ENCODE results near the gene TAF1D. TPM values are rescaled to one million over a fixed set of nuclear protein-coding genes. Genes with fewer than 3 reads are reported as not detected.
"Not testable (repeated sequence)": the region's sequence is repeated elsewhere in the genome, so short reads cannot be mapped to it uniquely, and the experiment has no call there.

TAF1D gene
- total RNA-seq, 4 donors from 2014 or later = 28.3 to 114 (median 58.1) TPM

DNA sequence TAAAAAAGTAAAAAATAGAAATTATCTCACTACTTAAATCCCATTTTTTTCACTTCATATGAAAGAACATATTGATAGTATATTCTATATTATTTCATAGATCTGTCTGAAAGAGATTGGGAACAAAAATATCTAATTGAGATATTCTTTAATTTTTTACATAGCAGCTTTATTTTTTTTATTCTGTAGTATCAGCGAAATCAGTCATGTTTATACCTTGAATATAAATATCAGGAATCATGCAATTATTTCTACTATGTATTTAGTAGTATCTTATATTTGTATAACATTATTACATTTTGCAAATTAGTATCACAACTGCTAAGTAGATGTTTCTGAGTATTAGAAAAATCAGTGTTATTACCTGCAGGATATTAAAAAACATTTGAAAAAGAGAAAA is 20.6 kb upstream of the TAF1D start:
- H3K36me3 ChIP-seq = peaks cover 0 to 86% of the 10 kb centered on the region in 2 donors
- TF ChIP-seq POLR2A (IDR thresholded peaks at IDR 0.05) = no peak
- no peak for TF ChIP-seq POLR2AphosphoS5 (IDR thresholded peaks at IDR 0.05)
- TF ChIP-seq EP300 (IDR thresholded peaks at IDR 0.05) = no peak
- 85 to 94% methylated on average over 1 of the region's 1 CpG for WGBS, 2 donors (ENCODE audit: low coverage in 1 of 2)

DNA sequence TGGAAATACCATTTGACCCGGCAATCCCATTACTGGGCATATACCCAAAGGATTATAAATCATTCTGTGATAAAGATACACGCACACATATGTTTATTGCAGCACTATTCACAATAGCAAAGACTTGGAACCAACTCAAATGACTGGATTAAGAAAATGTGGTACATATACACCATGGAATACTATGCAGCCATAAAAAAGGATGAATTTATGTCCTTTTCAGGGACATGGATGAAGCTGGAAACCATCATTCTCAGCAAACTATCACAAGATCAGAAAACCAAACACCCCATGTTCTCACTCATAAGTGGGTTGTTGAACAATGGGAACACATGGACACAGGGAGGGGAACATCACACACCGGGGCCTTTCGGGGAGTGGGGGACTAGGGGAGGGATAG is 17.8 kb upstream of the TAF1D start:
- WGBS, 2 donors (ENCODE audit: low coverage in 1 of 2) = 78 to 92% methylated on average over 3 of the region's 4 CpGs
- H3K27ac ChIP-seq, H3K4me1 ChIP-seq, ATAC-seq, H3K4me3 ChIP-seq, H3K27me3 ChIP-seq, H3K9me3 ChIP-seq: not testable (repeated sequence)
- peaks cover 0 to 99% of the 10 kb centered on the region in 2 donors for H3K36me3 ChIP-seq

More for the DNA sequence above, 20.6 kb upstream of the TAF1D start:
- no peaks in the 10 kb centered on the region for H3K27me3 ChIP-seq
- H3K4me1 ChIP-seq = no peaks in the 10 kb centered on the region
- no peak overlapping the region for H3K4me3 ChIP-seq
- ATAC-seq = no peak
- no peak overlapping the region for H3K27ac ChIP-seq
- H3K9me3 ChIP-seq = no peaks in the 10 kb centered on the region

DNA sequence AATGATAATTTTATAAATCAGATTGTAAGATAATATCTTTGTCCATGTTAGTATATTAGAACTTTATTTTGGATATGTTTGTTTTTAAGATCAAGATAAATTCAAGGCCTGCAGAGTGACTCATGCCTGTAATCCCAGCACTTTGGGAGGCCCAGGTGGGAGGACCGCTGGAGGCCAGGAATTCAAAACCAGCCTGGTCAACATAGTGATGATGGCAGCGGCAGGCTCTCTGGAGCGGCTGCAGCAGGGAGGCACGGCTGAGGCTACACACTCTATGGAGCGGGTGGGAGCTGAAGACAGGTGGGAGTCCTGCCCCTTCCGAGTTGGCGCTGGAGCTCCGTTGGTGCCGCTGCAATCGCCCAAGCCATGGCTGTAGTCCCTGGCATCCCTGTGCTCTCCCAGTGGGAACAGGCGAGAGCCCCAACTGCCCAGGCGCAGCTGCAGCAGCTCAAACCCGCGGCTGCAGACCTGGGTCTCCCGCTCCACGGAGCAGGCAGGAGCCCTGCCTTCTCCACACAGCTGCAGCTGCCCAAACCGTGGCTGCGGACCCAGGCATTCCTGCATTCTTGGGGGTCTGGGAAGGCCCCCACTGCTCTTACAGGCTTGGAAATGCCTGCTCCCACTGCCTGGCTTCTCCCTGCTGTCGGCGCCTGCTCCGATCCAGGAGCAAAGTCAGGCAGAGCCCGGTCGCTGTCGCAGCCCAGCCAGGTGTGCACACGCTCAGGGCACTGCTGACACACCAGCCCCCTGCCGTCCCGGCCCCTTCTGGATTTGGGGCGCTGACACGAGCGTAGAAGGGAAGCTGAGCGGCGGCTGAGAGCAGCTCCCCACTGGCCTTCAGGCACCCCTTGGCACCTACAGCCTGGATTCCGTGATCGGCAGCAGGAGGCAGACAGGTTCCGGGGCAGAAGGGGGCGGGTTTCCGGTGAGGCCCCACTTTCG is 16.9 kb upstream of the TAF1D start:
- no peak overlapping the region for H3K4me3 ChIP-seq
- TF ChIP-seq, protein P1, sequence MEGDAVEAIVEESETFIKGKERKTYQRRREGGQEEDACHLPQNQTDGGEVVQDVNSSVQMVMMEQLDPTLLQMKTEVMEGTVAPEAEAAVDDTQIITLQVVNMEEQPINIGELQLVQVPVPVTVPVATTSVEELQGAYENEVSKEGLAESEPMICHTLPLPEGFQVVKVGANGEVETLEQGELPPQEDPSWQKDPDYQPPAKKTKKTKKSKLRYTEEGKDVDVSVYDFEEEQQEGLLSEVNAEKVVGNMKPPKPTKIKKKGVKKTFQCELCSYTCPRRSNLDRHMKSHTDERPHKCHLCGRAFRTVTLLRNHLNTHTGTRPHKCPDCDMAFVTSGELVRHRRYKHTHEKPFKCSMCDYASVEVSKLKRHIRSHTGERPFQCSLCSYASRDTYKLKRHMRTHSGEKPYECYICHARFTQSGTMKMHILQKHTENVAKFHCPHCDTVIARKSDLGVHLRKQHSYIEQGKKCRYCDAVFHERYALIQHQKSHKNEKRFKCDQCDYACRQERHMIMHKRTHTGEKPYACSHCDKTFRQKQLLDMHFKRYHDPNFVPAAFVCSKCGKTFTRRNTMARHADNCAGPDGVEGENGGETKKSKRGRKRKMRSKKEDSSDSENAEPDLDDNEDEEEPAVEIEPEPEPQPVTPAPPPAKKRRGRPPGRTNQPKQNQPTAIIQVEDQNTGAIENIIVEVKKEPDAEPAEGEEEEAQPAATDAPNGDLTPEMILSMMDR (IDR thresholded peaks at IDR 0.05) = no peak
- TF ChIP-seq POLR2AphosphoS5 (IDR thresholded peaks at IDR 0.05) = no peak
- TF ChIP-seq POLR2A (IDR thresholded peaks at IDR 0.05) = no peak
- no peak for TF ChIP-seq EP300 (IDR thresholded peaks at IDR 0.05)
- H3K27ac ChIP-seq = no peak overlapping the region
- no peaks in the 10 kb centered on the region for H3K27me3 ChIP-seq
- no peaks in the 10 kb centered on the region for H3K4me1 ChIP-seq
- no peak for ATAC-seq
- no peaks in the 10 kb centered on the region for H3K9me3 ChIP-seq
- H3K36me3 ChIP-seq = peaks cover 0 to 99% of the 10 kb centered on the region in 2 donors
- WGBS, 2 donors (ENCODE audit: low coverage in 1 of 2) = 91% methylated on average over 9 of the region's 38 CpGs; no CpG with 5 or more reads in 1 of the 2 donors

GRCh38 chr11:93757301-93757700 is 16.0 kb upstream of the TAF1D start:
- Histone ChIP-seq H3K27ac (no peak overlapping the region), H3K36me3 (peaks cover 0 to 98% of the 10 kb centered on the region in 2 donors), H3K27me3 (no peaks in the 10 kb centered on the region), H3K9me3 (no peaks in the 10 kb centered on the region), H3K4me3 (no peak overlapping the region), H3K4me1 (no peaks in the 10 kb centered on the region)
- 67 to 86% methylated on average over 2 of the region's 3 CpGs for WGBS, 2 donors (ENCODE audit: low coverage in 1 of 2)
- ATAC-seq = no peak
- TF ChIP-seq, protein P1 (IDR thresholded peaks at IDR 0.05) = no peak

GRCh38 chr11:93756748-93757147 is 15.5 kb upstream of the TAF1D start:
- 78 to 92% methylated on average over 3 of the region's 3 CpGs for WGBS, 2 donors (ENCODE audit: low coverage in 1 of 2)
- Histone ChIP-seq H3K4me1 (no peaks in the 10 kb centered on the region), H3K27me3 (no peaks in the 10 kb centered on the region), H3K9me3 (no peaks in the 10 kb centered on the region), H3K4me3 (no peak overlapping the region), H3K27ac (no peak overlapping the region), H3K36me3 (peaks cover 0 to 96% of the 10 kb centered on the region in 2 donors)
- TF ChIP-seq, protein P1 (IDR thresholded peaks at IDR 0.05) = no peak
- TF ChIP-seq POLR2A (IDR thresholded peaks at IDR 0.05) = no peak
- no peak for TF ChIP-seq EP300 (IDR thresholded peaks at IDR 0.05)
- no peak for TF ChIP-seq POLR2AphosphoS5 (IDR thresholded peaks at IDR 0.05)
- no peak for ATAC-seq

DNA sequence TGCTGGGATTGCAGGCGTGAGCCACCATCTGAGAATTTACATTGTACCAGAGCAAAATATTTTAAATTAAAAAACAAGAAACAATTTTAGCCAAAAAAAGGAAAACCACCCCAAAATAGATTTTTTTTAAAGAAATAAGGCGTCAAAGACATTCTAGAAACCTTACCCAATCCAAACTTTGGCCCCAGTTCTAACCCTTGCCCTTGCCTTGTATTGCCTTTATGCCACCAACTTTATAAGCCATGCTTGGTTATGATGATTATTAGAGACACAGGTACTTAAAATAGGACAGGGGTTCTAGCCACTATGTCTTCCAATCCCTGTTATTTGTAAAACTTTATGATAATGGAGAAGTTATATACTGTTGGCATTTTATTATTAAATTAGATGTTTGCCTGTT is 11.9 kb upstream of the TAF1D start:
- H3K9me3 ChIP-seq = no peaks in the 10 kb centered on the region
- H3K4me3 ChIP-seq = no peak overlapping the region
- no peaks in the 10 kb centered on the region for H3K27me3 ChIP-seq
- peaks cover 0 to 66% of the 10 kb centered on the region in 2 donors for H3K36me3 ChIP-seq
- no peak for ATAC-seq
- no peak overlapping the region for H3K27ac ChIP-seq
- TF ChIP-seq, protein P1 (IDR thresholded peaks at IDR 0.05) = no peak
- TF ChIP-seq POLR2AphosphoS5 (IDR thresholded peaks at IDR 0.05) (no peak), EP300 (IDR thresholded peaks at IDR 0.05) (no peak), POLR2A (IDR thresholded peaks at IDR 0.05) (no peak)
- no peaks in the 10 kb centered on the region for H3K4me1 ChIP-seq
- 82 to 100% methylated on average over 2 of the region's 2 CpGs for WGBS, 2 donors (ENCODE audit: low coverage in 1 of 2)

Data from gastroesophageal sphincter (tissue), 4 donors.